ENCODE data around the gene MATN1. TPM values are rescaled to one million over a fixed set of nuclear protein-coding genes. Genes with fewer than 3 reads are reported as not detected.

Gene MATN1
- polyA plus RNA-seq, 2 of the 4 experiments (the other 2 are of a cell fraction), result 0.05 to 0.17 TPM

DNA sequence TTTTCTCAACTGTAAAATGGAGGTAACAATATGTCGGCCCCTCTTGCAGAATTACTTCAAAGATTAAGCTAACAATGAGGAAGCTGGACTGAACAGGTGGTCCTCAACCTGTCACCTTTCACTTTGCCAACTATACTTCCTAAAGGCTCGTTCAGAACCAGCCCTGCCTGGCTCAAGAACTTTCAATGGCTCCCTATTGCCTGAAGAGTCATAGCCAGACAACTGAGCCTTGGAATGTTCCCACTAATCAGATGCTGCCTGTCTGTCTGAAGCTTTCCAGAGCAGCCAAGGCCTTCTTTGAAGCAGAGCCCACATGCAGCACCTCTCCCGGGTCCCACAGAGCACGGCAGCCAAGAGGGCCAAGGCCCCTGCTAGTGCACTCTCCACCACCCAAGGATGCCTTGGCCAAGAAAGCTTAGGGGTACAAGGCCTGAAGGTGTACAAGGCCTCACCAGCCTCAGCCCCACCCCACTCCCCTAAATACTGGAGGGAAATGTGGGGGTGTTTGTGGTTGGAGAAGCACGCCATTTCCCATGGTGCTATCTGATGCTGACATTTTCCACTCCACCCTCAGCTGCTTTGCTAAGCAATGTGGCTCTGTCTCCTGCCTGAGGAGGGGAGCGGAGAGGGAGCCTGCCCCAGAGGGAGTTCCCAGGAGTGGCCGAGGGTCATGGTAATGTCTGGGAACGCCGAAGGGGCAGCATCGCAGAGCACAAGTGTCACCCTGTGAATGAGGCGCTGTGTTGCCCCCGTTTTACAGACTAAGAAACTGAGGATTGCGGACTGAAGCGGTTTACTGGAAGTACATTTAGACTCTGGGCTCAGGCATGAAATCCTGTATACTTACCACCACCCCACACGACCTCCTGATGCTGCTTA lies 42.4 kb upstream of the MATN1 start:
- POLR2A ChIA-PET, result no interaction called here

More for the DNA sequence above, 42.4 kb upstream of the MATN1 start:
- DNase-seq (ENCODE audit: low read depth in 1 of 2, low spot score in 1 of 2), result no peak
- Histone ChIP-seq H3K27ac (no peak overlapping the region), H3K9me3 (no peaks in the 10 kb centered on the region), H3K4me3 (no peak overlapping the region), H3K4me1 (no peaks in the 10 kb centered on the region), H3K4me2 (no peak overlapping the region)
- ATAC-seq, result no peak
- CTCF ChIA-PET, result interaction anchor here (1.1 to 1.4 kb wide), 4 partner anchors 9 to 36 kb away, joined by 3 to 7 read pairs (median 4); no protein-coding TSS in a partner anchor
- no peak for FAIRE-seq
- no peak for TF ChIP-seq REST (IDR thresholded peaks at IDR 0.05)
- no peak for TF ChIP-seq EHMT2 (IDR thresholded peaks at IDR 0.05; ENCODE audit: low read depth)
- TF ChIP-seq HMGXB4 (CRISPR knock-in tag; IDR thresholded peaks at IDR 0.05; ENCODE audit: borderline replicate concordance), result no peak
- TF ChIP-seq RARB (CRISPR knock-in tag; IDR thresholded peaks at IDR 0.05), result no peak
- no peak for TF ChIP-seq MAZ (IDR thresholded peaks at IDR 0.05; ENCODE audit: borderline replicate concordance, low read depth, low read length)
- TF ChIP-seq NFE2L2 (conservative IDR thresholded peaks at IDR 0.05; ENCODE audit: low read length), result no peak
- TF ChIP-seq EHF (CRISPR knock-in tag; IDR thresholded peaks at IDR 0.05), result no peak
- TF ChIP-seq, protein P1, sequence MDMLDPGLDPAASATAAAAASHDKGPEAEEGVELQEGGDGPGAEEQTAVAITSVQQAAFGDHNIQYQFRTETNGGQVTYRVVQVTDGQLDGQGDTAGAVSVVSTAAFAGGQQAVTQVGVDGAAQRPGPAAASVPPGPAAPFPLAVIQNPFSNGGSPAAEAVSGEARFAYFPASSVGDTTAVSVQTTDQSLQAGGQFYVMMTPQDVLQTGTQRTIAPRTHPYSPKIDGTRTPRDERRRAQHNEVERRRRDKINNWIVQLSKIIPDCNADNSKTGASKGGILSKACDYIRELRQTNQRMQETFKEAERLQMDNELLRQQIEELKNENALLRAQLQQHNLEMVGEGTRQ (IDR thresholded peaks at IDR 0.05), result no peak
- TF ChIP-seq, protein P2, sequence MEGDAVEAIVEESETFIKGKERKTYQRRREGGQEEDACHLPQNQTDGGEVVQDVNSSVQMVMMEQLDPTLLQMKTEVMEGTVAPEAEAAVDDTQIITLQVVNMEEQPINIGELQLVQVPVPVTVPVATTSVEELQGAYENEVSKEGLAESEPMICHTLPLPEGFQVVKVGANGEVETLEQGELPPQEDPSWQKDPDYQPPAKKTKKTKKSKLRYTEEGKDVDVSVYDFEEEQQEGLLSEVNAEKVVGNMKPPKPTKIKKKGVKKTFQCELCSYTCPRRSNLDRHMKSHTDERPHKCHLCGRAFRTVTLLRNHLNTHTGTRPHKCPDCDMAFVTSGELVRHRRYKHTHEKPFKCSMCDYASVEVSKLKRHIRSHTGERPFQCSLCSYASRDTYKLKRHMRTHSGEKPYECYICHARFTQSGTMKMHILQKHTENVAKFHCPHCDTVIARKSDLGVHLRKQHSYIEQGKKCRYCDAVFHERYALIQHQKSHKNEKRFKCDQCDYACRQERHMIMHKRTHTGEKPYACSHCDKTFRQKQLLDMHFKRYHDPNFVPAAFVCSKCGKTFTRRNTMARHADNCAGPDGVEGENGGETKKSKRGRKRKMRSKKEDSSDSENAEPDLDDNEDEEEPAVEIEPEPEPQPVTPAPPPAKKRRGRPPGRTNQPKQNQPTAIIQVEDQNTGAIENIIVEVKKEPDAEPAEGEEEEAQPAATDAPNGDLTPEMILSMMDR (IDR thresholded peaks at IDR 0.05), result no peak
- TF ChIP-seq PHF8 (IDR thresholded peaks at IDR 0.05; ENCODE audit: borderline replicate concordance, low read depth), result no peak
- TF ChIP-seq SREBF2 (IDR thresholded peaks at IDR 0.05), result no peak
- TF ChIP-seq HOXB13 (CRISPR knock-in tag; IDR thresholded peaks at IDR 0.05; ENCODE audit: low read depth), result no peak
- no peak for TF ChIP-seq TP53 (CRISPR knock-in tag; IDR thresholded peaks at IDR 0.05)
- no peak for TF ChIP-seq NR3C1 (IDR thresholded peaks at IDR 0.05)
- no peak for TF ChIP-seq MYC (IDR thresholded peaks at IDR 0.05; ENCODE audit: borderline replicate concordance, low read length)
- no peak for TF ChIP-seq PBX3 (IDR thresholded peaks at IDR 0.05)
- TF ChIP-seq HOXA7 (CRISPR knock-in tag; IDR thresholded peaks at IDR 0.05), result no peak
- TF ChIP-seq TFCP2L1 (CRISPR knock-in tag; IDR thresholded peaks at IDR 0.05), result no peak
- TF ChIP-seq KDM1A (IDR thresholded peaks at IDR 0.05; ENCODE audit: low read depth), result no peak
- no peak for TF ChIP-seq HEYL (CRISPR knock-in tag; IDR thresholded peaks at IDR 0.05)
- 74% methylated on average over 14 of the region's 15 CpGs for WGBS (ENCODE audit: missing lambda C conversion rate)
